Cardiac muscle cell (in vitro differentiated cells and primary cell): ENCODE measurements around the gene TNF. TPM values are rescaled to one million over a fixed set of nuclear protein-coding genes. Genes with fewer than 3 reads are reported as not detected.

Experiments
- DNase-seq, 2 donors: peaks; one replicate each; pipeline versions ENCODE4 v3.0.0 to v3.0.0-alpha.2; 2010 to 2017; ENCODE audit warnings: low read depth in 1 of 2, low spot score in 1 of 2
- H3K27ac ChIP-seq: fragments of 200-600 bp; sonication (generic); 2 replicates; pipeline ENCODE4 v1.5.1; 2016
- H3K27me3 ChIP-seq: fragments of 200-600 bp; sonication (generic); 2 replicates; pipeline ENCODE4 v1.6.0; 2016; ENCODE audit warnings: control low read depth
- H3K36me3 ChIP-seq: fragments of 200-600 bp; sonication (generic); 2 replicates; pipeline ENCODE4 v1.5.1; 2016; ENCODE audit warnings: control low read depth
- H3K4me1 ChIP-seq: fragments of 200-600 bp; sonication (generic); 2 replicates; pipeline ENCODE4 v1.8.1; 2017; ENCODE audit warnings: low read depth, mild to moderate bottlenecking, mixed run types
- H3K4me3 ChIP-seq: fragments of 200-600 bp; sonication (generic); 2 replicates; pipeline ENCODE4 v1.5.1; 2016; ENCODE audit warnings: mild to moderate bottlenecking
- H3K9me3 ChIP-seq: fragments of 200-600 bp; sonication (generic); 2 replicates; pipeline ENCODE4 v1.5.1; 2017; ENCODE audit warnings: low read depth, mild to moderate bottlenecking, control low read depth
- polyA plus RNA-seq: library from polyadenylated mRNA; unstranded; fragments of >200 nt; fragmentation: Nextera tagmentation; extraction: Ambion mirVana; gene quantifications from 2 replicates; pipeline ENCODE4 v1.2.1, GENCODE V29; 2016
- total RNA-seq: library from RNA; depleted of rRNA; stranded (reverse); fragments of >200 nt; gene quantifications from 2 replicates; pipeline ENCODE4 v1.2.3, GENCODE V29; 2016
- TF ChIP-seq, protein P1 (sequence below): IDR thresholded peaks from 2 replicates; pipeline ENCODE4 v1.5.1; 2012; ENCODE audit warnings: low read depth, mild to moderate bottlenecking, low read length

The TNF gene
- total and polyA plus RNA-seq, 2 experiments from 2014 or later: not detected

DNA sequence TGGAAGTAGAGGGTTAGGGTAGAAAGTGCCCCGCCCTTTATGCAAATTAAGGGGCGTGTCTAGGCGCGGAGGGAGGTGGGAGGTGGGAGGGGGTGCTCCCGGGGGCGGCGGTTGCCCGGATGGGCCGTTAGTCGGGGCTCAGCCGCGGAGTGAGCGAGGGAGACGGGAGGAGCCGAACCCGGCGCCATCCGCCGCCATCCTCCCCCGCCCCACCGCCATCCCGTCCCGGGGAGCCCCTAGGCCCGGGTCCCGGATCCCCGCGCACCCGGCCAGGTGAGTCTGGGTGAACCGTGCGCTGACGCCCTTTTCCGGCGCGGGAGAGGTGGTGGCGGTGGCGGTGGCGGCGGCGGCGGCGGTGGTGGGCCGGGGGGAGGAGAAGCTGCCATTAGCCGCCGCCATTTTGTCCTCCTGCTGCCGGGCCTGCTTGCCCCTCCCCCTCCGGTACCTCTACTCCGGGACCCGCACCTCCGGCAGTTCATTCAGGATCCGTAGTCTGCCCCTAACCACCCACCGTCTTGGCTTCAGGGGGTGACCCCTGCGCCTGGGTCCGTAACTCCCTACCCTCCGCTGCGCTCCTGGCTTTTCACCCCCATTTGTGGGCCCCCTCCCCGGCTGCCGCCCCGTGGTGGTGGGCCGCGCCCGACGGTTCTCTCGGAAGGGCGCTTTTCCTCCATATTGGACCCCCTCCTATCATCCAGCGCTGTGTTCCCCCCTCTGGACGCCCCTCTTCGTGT lies 45.4 kb downstream of the TNF start, which contains the start of gene PRRC2A:
TSS of gene PRRC2A (plus strand) at position 130 of the 734 bp plus-strand sequence. CDS start 2,075 bp downstream, outside the sequence.
- TF ChIP-seq, protein P1, sequence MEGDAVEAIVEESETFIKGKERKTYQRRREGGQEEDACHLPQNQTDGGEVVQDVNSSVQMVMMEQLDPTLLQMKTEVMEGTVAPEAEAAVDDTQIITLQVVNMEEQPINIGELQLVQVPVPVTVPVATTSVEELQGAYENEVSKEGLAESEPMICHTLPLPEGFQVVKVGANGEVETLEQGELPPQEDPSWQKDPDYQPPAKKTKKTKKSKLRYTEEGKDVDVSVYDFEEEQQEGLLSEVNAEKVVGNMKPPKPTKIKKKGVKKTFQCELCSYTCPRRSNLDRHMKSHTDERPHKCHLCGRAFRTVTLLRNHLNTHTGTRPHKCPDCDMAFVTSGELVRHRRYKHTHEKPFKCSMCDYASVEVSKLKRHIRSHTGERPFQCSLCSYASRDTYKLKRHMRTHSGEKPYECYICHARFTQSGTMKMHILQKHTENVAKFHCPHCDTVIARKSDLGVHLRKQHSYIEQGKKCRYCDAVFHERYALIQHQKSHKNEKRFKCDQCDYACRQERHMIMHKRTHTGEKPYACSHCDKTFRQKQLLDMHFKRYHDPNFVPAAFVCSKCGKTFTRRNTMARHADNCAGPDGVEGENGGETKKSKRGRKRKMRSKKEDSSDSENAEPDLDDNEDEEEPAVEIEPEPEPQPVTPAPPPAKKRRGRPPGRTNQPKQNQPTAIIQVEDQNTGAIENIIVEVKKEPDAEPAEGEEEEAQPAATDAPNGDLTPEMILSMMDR: no peak
- DNase-seq: peak in 1 of 2 donors; percentile 86

DNA sequence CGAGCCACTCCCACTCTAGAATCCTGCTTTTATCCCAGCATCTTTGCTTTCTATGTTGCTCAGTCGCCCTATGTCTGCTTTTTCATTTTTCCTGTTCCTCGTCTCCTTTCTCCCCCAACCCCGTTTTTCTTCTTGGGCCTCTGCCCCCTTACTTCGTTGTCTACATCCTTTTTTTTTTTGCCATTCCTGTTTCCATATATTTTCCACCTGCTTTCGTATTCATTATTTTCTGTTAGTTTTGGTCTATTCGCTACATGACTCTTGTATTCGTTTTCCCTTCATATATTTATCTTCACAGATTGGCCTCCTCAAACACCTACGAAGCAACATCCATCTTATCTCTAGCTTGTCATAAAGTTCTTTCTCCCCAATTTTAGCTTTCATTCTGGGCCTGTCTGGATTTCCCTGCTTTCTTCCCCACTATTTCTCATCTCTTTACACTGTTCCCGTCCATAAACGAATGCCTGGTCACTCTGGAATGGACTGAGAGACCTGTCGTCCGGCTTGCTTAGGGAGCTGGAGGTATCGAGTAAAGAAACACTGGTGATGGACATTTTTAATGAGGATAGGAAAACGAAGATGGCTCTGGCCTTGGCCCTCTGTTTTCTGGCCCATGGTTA lies 46.1 kb downstream of the TNF start:
- H3K36me3 ChIP-seq: peaks cover 36% of the 10 kb centered on the region
- H3K27ac ChIP-seq: peak overlapping the region; percentile 97
- no peak for DNase-seq
- H3K4me1 ChIP-seq: peaks cover 4% of the 10 kb centered on the region
- H3K9me3 ChIP-seq: no peaks in the 10 kb centered on the region
- peak overlapping the region; percentile 76 for H3K4me3 ChIP-seq
- TF ChIP-seq, protein P1: no peak
- H3K27me3 ChIP-seq: no peaks in the 10 kb centered on the region

More for the DNA sequence above, 45.4 kb downstream of the TNF start, which contains the start of gene PRRC2A:
- Histone ChIP-seq H3K27ac (peak within 1 kb of the TSS; percentile 97), H3K4me3 (peak within 1 kb of the TSS; percentile 76), H3K9me3 (no peaks in the 10 kb centered on the region), H3K27me3 (no peaks in the 10 kb centered on the region), H3K4me1 (peaks cover 4% of the 10 kb centered on the region), H3K36me3 (peaks cover 29% of the 10 kb centered on the region)

DNA sequence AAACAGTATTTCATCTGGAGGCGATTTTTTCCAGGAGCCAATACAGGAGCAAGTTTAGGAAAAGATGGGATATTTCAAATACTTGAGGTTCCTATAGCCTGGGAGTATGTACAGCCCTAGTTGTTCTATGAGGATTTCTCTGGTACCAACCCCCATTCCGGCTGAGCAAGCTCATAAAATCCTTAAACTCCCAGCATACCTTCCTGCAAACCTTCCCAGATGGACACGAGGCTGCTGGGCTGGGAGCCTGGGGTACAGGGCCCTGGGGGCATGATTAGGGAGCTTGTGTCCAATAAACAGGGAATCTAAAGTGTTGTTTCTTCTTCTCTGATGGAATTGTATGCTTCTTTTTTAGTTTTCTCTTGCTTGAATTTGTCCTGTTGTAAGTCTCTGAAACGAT lies 46.6 kb downstream of the TNF start:
- peaks cover 41% of the 10 kb centered on the region for H3K36me3 ChIP-seq
- peak overlapping the region; percentile 97 for H3K27ac ChIP-seq
- peaks cover 4% of the 10 kb centered on the region for H3K4me1 ChIP-seq
- H3K27me3 ChIP-seq: no peaks in the 10 kb centered on the region
- H3K4me3 ChIP-seq: peak overlapping the region; percentile 76
- no peak for DNase-seq
- TF ChIP-seq, protein P1: no peak
- no peaks in the 10 kb centered on the region for H3K9me3 ChIP-seq

DNA sequence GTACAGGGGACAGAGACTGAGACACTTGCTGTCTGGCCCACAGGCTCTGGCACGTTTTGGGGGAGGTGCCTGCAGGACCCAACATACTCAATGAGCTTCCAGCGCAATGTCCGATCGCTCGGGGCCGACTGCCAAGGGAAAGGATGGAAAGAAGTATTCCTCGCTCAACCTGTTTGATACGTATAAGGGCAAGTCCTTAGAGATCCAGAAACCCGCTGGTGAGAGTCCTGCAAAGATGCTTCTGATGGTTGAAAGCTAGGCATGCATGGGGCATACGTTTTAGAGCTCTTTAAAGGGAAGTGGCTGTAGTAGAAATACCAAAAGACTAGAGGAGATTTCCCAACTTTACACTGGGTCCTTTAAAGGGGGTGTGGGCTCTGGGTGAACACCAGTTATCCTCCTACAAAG lies 47.3 kb downstream of the TNF start:
- peaks cover 47% of the 10 kb centered on the region for H3K36me3 ChIP-seq
- H3K27ac ChIP-seq: no peak overlapping the region
- peak overlapping the region; percentile 76 for H3K4me3 ChIP-seq
- peaks cover 4% of the 10 kb centered on the region for H3K4me1 ChIP-seq
- no peaks in the 10 kb centered on the region for H3K9me3 ChIP-seq
- DNase-seq: no peak
- H3K27me3 ChIP-seq: no peaks in the 10 kb centered on the region
- TF ChIP-seq, protein P1: no peak

DNA sequence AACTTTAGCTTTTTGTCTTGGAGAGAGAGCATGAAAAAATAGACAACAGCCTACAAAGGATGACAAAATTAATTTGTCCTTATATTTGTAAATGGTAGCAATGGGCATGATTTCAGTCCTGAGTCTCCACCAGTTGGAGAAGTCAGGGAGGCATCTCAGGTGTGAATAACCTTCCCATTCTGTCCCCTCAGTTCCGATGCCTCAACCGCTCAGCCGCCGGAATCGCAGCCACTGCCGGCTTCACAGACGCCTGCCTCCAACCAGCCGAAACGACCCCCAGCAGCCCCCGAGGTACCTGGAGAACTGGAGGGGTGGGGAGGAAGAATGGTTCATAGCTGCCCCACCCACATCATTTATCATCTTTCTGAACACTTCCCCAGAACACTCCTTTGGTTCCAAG lies 48.7 kb downstream of the TNF start:
- peaks cover 61% of the 10 kb centered on the region for H3K36me3 ChIP-seq
- TF ChIP-seq, protein P1: no peak
- no peak overlapping the region for H3K4me3 ChIP-seq
- H3K9me3 ChIP-seq: no peaks in the 10 kb centered on the region
- H3K4me1 ChIP-seq: peaks cover 4% of the 10 kb centered on the region
- H3K27ac ChIP-seq: no peak overlapping the region
- DNase-seq: no peak
- H3K27me3 ChIP-seq: no peaks in the 10 kb centered on the region
